VCaP (cell line): ENCODE results near the gene STRA6.

ENCODE experiments used
- H3K27ac ChIP-seq: fragments of 450-650 bp; 2 replicates; pipeline ENCODE4 v1.5.1; 2017
- TF ChIP-seq, protein P1 (sequence below): fragments of 450-650 bp; conservative IDR thresholded peaks from 2 replicates; pipeline ENCODE4 v1.5.1; 2017; ENCODE audit warnings: mild to moderate bottlenecking, moderate library complexity

The STRA6 gene

DNA sequence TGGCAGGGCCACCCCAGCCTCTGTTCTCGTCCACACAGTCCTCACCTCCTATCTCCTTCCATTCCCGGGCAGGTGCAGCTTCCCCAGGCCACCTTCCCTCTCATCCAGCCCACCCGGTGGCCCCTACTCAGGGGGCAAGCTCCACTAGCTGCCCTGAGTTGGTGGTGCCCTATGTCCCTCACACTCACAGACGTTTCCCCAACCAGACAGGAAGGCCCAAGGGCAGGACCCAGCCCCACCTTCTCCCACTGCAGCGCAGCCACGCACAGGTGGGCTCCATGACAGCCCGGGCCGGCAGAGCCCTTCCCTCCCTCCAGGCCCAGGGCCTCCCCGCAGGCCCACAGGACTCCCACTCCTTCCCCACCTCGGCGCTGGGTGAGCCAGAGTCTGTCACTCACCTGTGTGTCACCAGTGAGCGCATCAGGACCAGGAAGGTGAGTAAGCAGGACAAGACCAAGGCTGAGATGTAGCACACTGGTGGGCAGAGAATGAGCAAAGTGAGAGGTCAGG is 17.9 kb downstream of the STRA6 start:
- TF ChIP-seq, protein P1, sequence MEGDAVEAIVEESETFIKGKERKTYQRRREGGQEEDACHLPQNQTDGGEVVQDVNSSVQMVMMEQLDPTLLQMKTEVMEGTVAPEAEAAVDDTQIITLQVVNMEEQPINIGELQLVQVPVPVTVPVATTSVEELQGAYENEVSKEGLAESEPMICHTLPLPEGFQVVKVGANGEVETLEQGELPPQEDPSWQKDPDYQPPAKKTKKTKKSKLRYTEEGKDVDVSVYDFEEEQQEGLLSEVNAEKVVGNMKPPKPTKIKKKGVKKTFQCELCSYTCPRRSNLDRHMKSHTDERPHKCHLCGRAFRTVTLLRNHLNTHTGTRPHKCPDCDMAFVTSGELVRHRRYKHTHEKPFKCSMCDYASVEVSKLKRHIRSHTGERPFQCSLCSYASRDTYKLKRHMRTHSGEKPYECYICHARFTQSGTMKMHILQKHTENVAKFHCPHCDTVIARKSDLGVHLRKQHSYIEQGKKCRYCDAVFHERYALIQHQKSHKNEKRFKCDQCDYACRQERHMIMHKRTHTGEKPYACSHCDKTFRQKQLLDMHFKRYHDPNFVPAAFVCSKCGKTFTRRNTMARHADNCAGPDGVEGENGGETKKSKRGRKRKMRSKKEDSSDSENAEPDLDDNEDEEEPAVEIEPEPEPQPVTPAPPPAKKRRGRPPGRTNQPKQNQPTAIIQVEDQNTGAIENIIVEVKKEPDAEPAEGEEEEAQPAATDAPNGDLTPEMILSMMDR = no peak
- H3K27ac ChIP-seq = no peak overlapping the region

DNA sequence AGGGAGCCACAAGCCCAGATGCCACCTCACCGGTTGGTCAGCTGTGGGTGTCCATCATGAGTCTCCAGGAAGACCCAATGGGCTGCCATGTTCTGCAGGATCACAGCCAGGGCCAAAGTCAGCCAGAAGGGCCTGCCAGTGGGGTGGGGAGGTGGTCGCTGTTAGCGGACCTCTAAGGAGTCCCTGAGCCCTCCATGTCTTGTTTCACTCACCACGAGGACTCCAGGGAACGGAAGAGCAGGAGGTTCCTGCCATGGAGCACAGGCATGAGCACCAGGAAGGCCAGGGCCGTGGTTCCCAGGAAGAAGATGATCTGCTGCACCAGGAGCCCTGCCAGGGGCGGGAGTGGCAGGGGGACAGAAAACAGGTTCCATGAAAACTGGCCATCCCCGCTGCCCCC is 20.5 kb downstream of the STRA6 start:
- TF ChIP-seq, protein P1 = no peak
- H3K27ac ChIP-seq = no peak overlapping the region

DNA sequence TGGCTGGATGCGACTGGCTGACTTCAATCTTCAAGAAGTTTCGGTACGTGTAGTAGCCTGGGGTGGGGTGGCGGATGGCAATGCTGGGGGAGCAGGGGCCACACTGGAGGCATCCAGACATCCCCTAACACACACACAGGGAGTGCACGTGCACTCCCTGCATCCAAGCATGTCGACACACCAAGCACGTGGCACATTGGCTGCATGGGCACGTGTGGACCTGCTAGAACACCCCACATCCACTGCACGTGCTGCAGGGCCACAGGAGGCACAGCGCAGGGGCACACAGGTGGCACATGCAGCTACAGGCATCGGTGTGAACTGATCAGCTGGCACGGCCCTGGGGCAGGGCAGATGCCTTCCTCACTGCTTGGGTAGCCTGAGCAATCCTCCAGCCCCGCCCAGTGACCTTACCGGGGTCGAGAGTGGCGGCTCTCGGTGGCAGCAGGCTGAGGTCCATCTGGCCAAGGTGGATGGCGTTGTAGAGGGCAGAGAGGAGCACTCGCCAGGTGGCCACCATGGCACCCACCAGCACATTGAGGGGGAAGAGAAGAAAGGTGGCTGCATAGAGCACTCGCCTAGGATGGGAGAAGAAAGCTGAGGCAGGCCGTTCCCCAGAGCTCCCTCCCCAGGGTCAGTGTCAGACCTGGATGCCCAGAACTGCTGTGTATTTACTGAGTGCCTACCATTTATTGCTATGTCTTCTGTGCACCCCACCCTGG is 21.5 kb downstream of the STRA6 start:
- TF ChIP-seq, protein P1 = no peak
- no peak overlapping the region for H3K27ac ChIP-seq

DNA sequence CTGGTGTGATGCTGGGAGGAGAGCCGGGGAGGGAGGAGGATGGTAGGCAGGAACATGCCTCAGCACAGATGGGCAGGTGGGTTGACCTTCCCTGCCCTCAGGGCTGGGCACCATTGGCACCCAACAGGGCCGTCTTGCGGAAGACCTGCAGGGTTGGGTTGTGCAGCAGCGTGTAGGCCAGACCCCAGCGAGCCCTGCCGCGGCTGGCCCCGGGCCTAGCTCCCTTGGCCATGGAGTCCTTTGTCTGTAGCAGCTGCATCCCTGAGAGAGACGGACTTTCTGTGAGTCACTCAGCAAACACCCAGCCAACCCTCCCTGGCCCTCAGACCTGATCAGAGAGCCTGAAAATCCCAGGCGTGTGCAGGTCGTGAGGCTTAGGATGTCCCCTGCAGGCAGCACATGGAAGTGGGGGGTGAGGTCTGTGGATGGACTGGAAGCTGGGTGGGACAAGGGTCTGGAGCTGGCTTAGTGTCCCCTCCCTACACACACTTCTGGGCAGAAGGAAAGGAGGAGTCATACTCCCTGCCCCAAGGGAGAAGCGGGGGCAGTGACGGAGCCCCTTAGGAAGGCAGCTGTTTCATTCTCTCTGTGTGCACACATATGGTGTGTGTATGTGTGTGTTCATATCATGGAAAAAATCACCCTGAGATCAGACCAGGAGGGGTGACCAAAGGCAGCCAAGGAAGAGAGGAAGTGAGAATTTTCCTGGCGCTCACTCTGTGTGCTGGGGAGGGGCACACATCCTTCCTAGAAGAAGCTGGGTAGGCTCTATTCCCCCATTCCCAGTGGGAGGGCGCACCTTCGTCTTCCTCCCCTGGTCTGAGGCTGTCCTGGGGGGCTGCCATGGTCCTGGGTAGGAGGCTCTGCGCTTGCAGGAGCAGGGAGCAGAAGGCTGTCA is 22.4 kb downstream of the STRA6 start:
- H3K27ac ChIP-seq = no peak overlapping the region
- TF ChIP-seq, protein P1 = no peak

DNA sequence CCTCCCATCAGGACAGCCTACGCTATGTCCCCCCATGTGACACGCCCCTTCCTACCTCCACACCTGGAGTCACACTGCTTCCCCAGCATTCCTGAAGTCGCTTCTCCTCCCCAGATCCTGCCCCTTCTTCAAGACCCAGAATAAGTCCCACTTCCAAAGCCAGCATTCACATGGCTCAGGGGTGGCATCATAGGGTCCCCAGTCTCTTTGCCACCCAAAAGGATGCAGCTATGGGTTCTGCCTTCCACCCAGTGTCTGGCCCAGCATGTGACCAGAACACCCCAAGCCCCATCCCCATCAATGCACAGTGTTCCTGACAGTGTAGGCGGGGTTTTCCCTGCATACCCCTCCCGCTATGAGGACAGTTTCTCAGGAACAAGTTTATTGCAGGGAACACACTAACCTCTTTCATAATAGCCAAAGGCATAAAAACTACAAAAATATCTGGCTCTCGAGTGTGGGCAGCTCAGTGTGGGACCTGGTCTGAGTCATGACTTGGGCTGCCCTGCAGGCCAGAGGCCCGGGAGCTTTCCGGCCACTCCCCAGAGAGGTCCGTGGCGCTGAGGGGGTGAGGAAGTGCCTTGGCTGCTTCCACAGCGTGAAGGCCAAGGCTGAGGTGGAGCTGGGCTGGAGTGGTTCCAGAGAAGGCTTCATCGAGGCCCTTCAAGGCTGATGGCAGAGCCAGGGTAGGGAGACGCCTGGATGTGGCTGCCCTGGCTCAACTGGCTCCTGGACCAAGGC is 23.3 kb downstream of the STRA6 start:
- TF ChIP-seq, protein P1 = no peak
- H3K27ac ChIP-seq = no peak overlapping the region

DNA sequence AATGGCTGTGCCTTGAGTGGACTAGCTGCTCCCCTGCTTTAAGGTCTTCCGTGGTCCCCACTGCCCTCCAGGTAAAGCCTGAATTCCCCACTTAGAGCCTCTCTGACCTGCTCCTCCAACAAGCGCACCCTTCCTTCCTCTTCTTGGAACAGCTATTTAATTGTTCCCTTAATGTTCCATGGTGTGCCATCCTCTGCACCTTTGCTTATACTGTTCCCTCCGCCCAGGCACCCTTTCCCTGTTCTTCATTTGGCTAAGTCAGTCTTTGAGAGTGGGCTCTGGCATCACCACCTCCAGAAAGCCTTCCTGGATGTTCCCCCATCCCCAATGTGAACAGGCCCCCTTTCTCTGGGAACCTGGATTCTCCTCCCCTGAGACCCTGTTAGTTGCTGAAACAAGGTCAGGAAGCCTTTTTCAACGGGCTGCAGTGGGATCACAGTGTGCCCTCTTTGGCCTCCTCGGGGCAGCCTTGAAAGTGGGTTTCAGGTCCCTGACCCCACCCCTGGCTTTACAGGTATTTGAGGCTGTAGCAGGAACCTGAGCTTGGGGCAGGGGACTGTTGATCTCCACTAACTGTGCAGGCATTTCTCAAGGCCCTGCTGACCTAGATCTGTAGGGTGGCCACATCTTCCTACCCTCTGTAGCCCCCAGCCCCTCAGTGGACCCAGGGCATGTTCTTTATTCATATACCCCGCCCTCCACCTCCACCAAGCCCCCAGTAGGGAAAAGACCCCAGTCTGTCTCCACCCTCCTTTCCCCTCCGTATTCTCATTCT is 24.1 kb downstream of the STRA6 start:
- H3K27ac ChIP-seq = no peak overlapping the region
- TF ChIP-seq, protein P1 = no peak
